Measurements from ENCODE around the gene CHSY1. TPM values are rescaled to one million over a fixed set of nuclear protein-coding genes. Genes with fewer than 3 reads are reported as not detected.
A peak's percentile ranks its signal among the peaks of the same experiment; 100 is the strongest.

CHSY1 gene
- total and polyA plus RNA-seq, 10 donors: 6.8 to 99.5 (median 52.8) TPM

GRCh38 chr15:101180620-101181307 lies 71.1 kb downstream of the CHSY1 start:
- Histone ChIP-seq H3K9me3 (no peaks in the 10 kb centered on the region), H3K4me3 (no peak overlapping the region), H3K4me1 (peaks cover 13 to 100% (median 66%) of the 10 kb centered on the region in 6 donors), H3K27ac (peak overlapping the region in 4 of 8 donors; percentile 11 to 84 (median 22)), H3K36me3 (peaks cover 0 to 51% (median 14%) of the 10 kb centered on the region in 6 donors), H3K27me3 (replicated peaks in 1 of 7) (no peaks in the 10 kb centered on the region)
- intact Hi-C loops (cut with DNase I; ENCODE audit: low total_unique reads): loop anchor here (10.0 kb wide), 1 partner anchor 54 kb away; no protein-coding TSS in a partner anchor
- DNase-seq: no peak
- TF ChIP-seq POLR2AphosphoS5 (IDR thresholded peaks at IDR 0.05) (no peak), CTCF (IDR thresholded peaks at IDR 0.05 in 8 of 11, conservative IDR thresholded peaks at IDR 0.05 in 3 of 11) (no peak), POLR2A (IDR thresholded peaks at IDR 0.05) (no peak)
- 75 to 90% (median 85%) methylated on average over 13 of the region's 13 CpGs for WGBS, 5 donors

- peak overlapping the region in 3 of 8 donors; percentile 37 to 84 (median 43) for H3K27ac ChIP-seq
- no peak overlapping the region for H3K4me3 ChIP-seq
- WGBS, 5 donors: 83 to 94% (median 91%) methylated on average over 16 to 21 of the region's 21 CpGs
- no peaks in the 10 kb centered on the region for H3K27me3 ChIP-seq (replicated peaks in 1 of 7)
- DNase-seq: no peak
- H3K36me3 ChIP-seq: peaks cover 0 to 59% (median 14%) of the 10 kb centered on the region in 6 donors
- intact Hi-C loops (cut with DNase I; ENCODE audit: low total_unique reads): loop anchor here (10.0 kb wide), 1 partner anchor 55 kb away; no protein-coding TSS in a partner anchor
- no peaks in the 10 kb centered on the region for H3K9me3 ChIP-seq
- TF ChIP-seq POLR2AphosphoS5 (IDR thresholded peaks at IDR 0.05) (peak in 2 of 3 donors; percentile 18 to 68), POLR2A (IDR thresholded peaks at IDR 0.05) (no peak)
- peaks cover 22 to 100% (median 67%) of the 10 kb centered on the region in 6 donors for H3K4me1 ChIP-seq
Measured at GRCh38 chr15:101179341-101180153, 72.3 kb downstream of the CHSY1 start.

GRCh38 chr15:101178931-101179330 lies 72.9 kb downstream of the CHSY1 start:
- Histone ChIP-seq H3K4me3 (no peak overlapping the region), H3K36me3 (peaks cover 0 to 66% (median 14%) of the 10 kb centered on the region in 6 donors), H3K27me3 (replicated peaks in 1 of 7) (no peaks in the 10 kb centered on the region), H3K9me3 (no peaks in the 10 kb centered on the region), H3K27ac (peak overlapping the region in 2 of 8 donors; percentile 37 to 84), H3K4me1 (peaks cover 22 to 100% (median 67%) of the 10 kb centered on the region in 6 donors)
- TF ChIP-seq POLR2AphosphoS5 (IDR thresholded peaks at IDR 0.05): no peak
- TF ChIP-seq POLR2A (IDR thresholded peaks at IDR 0.05): no peak
- TF ChIP-seq CTCF (IDR thresholded peaks at IDR 0.05 in 8 of 11, conservative IDR thresholded peaks at IDR 0.05 in 3 of 11): no peak
- 81 to 91% (median 86%) methylated on average over 4 of the region's 4 CpGs for whole genome bisulfite sequencing, 5 donors
- DNase-seq: no peak
- intact Hi-C loops (cut with DNase I; ENCODE audit: low total_unique reads): no loop called here

GRCh38 chr15:101178479-101178878 lies 73.4 kb downstream of the CHSY1 start:
- Histone ChIP-seq H3K9me3 (no peaks in the 10 kb centered on the region), H3K27ac (peak overlapping the region in 4 of 8 donors; percentile 79 to 86 (median 82)), H3K36me3 (peaks cover 0 to 68% (median 14%) of the 10 kb centered on the region in 6 donors), H3K4me3 (no peak overlapping the region), H3K4me1 (peaks cover 22 to 100% (median 67%) of the 10 kb centered on the region in 6 donors), H3K27me3 (replicated peaks in 1 of 7) (no peaks in the 10 kb centered on the region)
- intact Hi-C loops (cut with DNase I; ENCODE audit: low total_unique reads): no loop called here
- TF ChIP-seq CTCF (IDR thresholded peaks at IDR 0.05 in 8 of 11, conservative IDR thresholded peaks at IDR 0.05 in 3 of 11) (no peak), POLR2A (IDR thresholded peaks at IDR 0.05) (no peak), POLR2AphosphoS5 (IDR thresholded peaks at IDR 0.05) (no peak)
- DNase-seq: no peak
- 93 to 97% (median 96%) methylated on average over 18 of the region's 18 CpGs for WGBS, 5 donors
